A673 (cell line): ENCODE measurements around the gene CCL27. TPM values are rescaled to one million over a fixed set of nuclear protein-coding genes. Genes with fewer than 3 reads are reported as not detected.

Source experiments
- BruUV-seq: library from RNA; stranded (reverse); fragments of 400-500 nt; replicated peaks from 2 replicates; lab custom pipeline; 2021; lab: Mats Ljungman, UMichigan
- CTCF ChIA-PET: fragments of 300-600 bp; sonication (Branson Sonifier 250); formaldehyde crosslinking; loops from one replicate; lab custom pipeline; 2022; ENCODE audit warnings: antibody characterized with exemption; lab: Charles Lee
- POLR2A ChIA-PET: fragments of 300-600 bp; sonication (Branson Sonifier 250); formaldehyde crosslinking; loops from one replicate; lab custom pipeline; 2022; ENCODE audit warnings: antibody characterized with exemption; ENCODE audit not compliant: low non-redundant PET; lab: Charles Lee
- DNase-seq: peaks from one replicate; pipeline ENCODE4 v3.0.0-alpha.2; 2015; ENCODE audit warnings: low spot score
- H3K27ac ChIP-seq: fragments of 200-600 bp; sonication (generic); 2 replicates; pipeline ENCODE4 v1.5.1; 2016; ENCODE audit warnings: mixed run types, low read depth, mild to moderate bottlenecking, mixed read lengths, antibody characterized with exemption, low read length; ENCODE audit not compliant: poor library complexity, severe bottlenecking
- H3K27me3 ChIP-seq: fragments of 200-600 bp; sonication (generic); replicated peaks from 2 replicates; pipeline ENCODE4 v1.6.1; 2017; ENCODE audit warnings: mixed run types, low read depth, mild to moderate bottlenecking, mixed read lengths, antibody characterized with exemption, low read length; ENCODE audit not compliant: insufficient read depth, poor library complexity
- H3K36me3 ChIP-seq: fragments of 200-600 bp; sonication (generic); 2 replicates; pipeline ENCODE4 v1.6.1; 2016; ENCODE audit warnings: mixed run types, mild to moderate bottlenecking, mixed read lengths, antibody characterized with exemption, low read length; ENCODE audit not compliant: insufficient read depth, poor library complexity, severe bottlenecking
- H3K4me1 ChIP-seq: fragments of 200-600 bp; sonication (generic); 2 replicates; pipeline ENCODE4 v1.6.1; 2017; ENCODE audit warnings: mixed run types, mild to moderate bottlenecking, mixed read lengths, antibody characterized with exemption, low read length; ENCODE audit not compliant: insufficient read depth, poor library complexity, severe bottlenecking
- H3K4me3 ChIP-seq: fragments of 200-600 bp; sonication (generic); 2 replicates; pipeline ENCODE4 v1.5.1; 2016; ENCODE audit warnings: low read depth, mixed run types, mild to moderate bottlenecking, mixed read lengths, low read length; ENCODE audit not compliant: poor library complexity, severe bottlenecking
- H3K9me3 ChIP-seq: fragments of 200-600 bp; sonication (generic); 2 replicates; pipeline ENCODE4 v1.6.1; 2016; ENCODE audit warnings: mixed run types, low read depth, mild to moderate bottlenecking, mixed read lengths, antibody characterized with exemption, low read length; ENCODE audit not compliant: poor library complexity, severe bottlenecking
- CTCF ChIP-seq: fragments of 300-800, 200-600 bp; sonication (generic); conservative IDR thresholded peaks from 2 replicates; pipeline ENCODE4 v1.5.1; 2017; ENCODE audit warnings: low read depth, mild to moderate bottlenecking, antibody characterized with exemption, low read length, moderate library complexity, mixed read lengths
- EZH2 ChIP-seq: fragments of 200-600 bp; sonication (generic); IDR thresholded peaks from 2 replicates; pipeline ENCODE4 v1.6.1; 2017; ENCODE audit warnings: borderline replicate concordance, low read depth, mild to moderate bottlenecking, mixed read lengths, antibody characterized with exemption, low read length; ENCODE audit not compliant: poor library complexity, severe bottlenecking
- intact Hi-C: fragments of 100-400 bp; cut with micrococcal nuclease; formaldehyde crosslinking; loops from one replicate; pipeline ENCODE4 v1.10.0; 2022; ENCODE audit not compliant: unreplicated experiment
- total RNA-seq: library from RNA; stranded (reverse); gene quantifications from 2 replicates; pipeline ENCODE4 v1.2.3, GENCODE V29; 2021

CCL27 gene
- total RNA-seq, 1 experiment from 2014 or later: not detected

- Histone ChIP-seq H3K27me3 (no peaks in the 10 kb centered on the region), H3K4me3 (no peak overlapping the region), H3K4me1 (no peaks in the 10 kb centered on the region), H3K27ac (no peak overlapping the region), H3K9me3 (no peaks in the 10 kb centered on the region), H3K36me3 (no peaks in the 10 kb centered on the region)
- intact Hi-C loops: no loop called here
- ChIA-PET CTCF (interaction anchor here (1.6 kb wide), 1 partner anchor 11 kb away, joined by 8 read pairs; no protein-coding TSS in a partner anchor), POLR2A (no interaction called here)
- no TSS peak for BruUV-seq
- TF ChIP-seq CTCF: no peak
- TF ChIP-seq EZH2: no peak
- no peak for DNase-seq
Measured at GRCh38 chr9:34691936-34692315, 29.5 kb upstream of the CCL27 start.

- TF ChIP-seq EZH2: no peak
- TF ChIP-seq CTCF: no peak
- H3K27me3 ChIP-seq: no peaks in the 10 kb centered on the region
- intact Hi-C loops: no loop called here
- BruUV-seq: no TSS peak
- ChIA-PET CTCF (interaction anchor here (1.6 kb wide), 1 partner anchor 11 kb away, joined by 8 read pairs; no protein-coding TSS in a partner anchor), POLR2A (no interaction called here)
- no peak within 1 kb of the TSS for H3K27ac ChIP-seq
- no peaks in the 10 kb centered on the region for H3K36me3 ChIP-seq
- H3K4me1 ChIP-seq: no peaks in the 10 kb centered on the region
- no peak for DNase-seq
- H3K9me3 ChIP-seq: no peaks in the 10 kb centered on the region
- no peak within 1 kb of the TSS for H3K4me3 ChIP-seq
Measured at GRCh38 chr9:34690983-34691935, 28.8 kb upstream of the CCL27 start, which contains the start of gene CCL19. TSS of gene CCL19 (minus strand) at chr9:34691276. CDS start at chr9:34691139, 137 bp downstream.

- Histone ChIP-seq H3K36me3 (no peaks in the 10 kb centered on the region), H3K9me3 (no peaks in the 10 kb centered on the region), H3K4me1 (no peaks in the 10 kb centered on the region), H3K4me3 (no peak overlapping the region), H3K27me3 (no peaks in the 10 kb centered on the region), H3K27ac (no peak overlapping the region)
- CTCF ChIA-PET: no interaction called here
- DNase-seq: no peak
- intact Hi-C loops: no loop called here
- TF ChIP-seq EZH2: no peak
- no peak for TF ChIP-seq CTCF
- POLR2A ChIA-PET: no interaction called here
- BruUV-seq: no TSS peak
Measured at GRCh38 chr9:34689512-34689911, 27.1 kb upstream of the CCL27 start.
